ACHN (cell line): Measurements from ENCODE around the gene MTCH2.

Source experiments
- DNase-seq: peaks from one replicate; pipeline ENCODE4 v3.0.0-alpha.2; 2015
- in situ Hi-C: cut with HindIII; loops from 2 replicates; pipeline ENCODE4 v1.10.0; 2017; ENCODE audit warnings: low sequenced_read_pairs, low pct_ligation_motif_present, low pct_unique_long_range_greater_than_20kb

Gene MTCH2

GRCh38 chr11:47571895-47572294 is 70.5 kb downstream of the MTCH2 start:
- no peak for DNase-seq

GRCh38 chr11:47571357-47571729 is 71.0 kb downstream of the MTCH2 start:
- in situ Hi-C loops, result no loop called here
- DNase-seq, result no peak

More at GRCh38 chr11:47571895-47572294, 70.5 kb downstream of the MTCH2 start:
- in situ Hi-C loops, result no loop called here

GRCh38 chr11:47570651-47571356 is 71.6 kb downstream of the MTCH2 start:
- no peak for DNase-seq
- in situ Hi-C loops, result no loop called here

GRCh38 chr11:47569646-47570045 is 72.7 kb downstream of the MTCH2 start:
- in situ Hi-C loops, result no loop called here
- DNase-seq, result no peak
